Right lobe of liver (tissue), 6 donors: Measurements from ENCODE around the gene ZBTB16. TPM values are rescaled to one million over a fixed set of nuclear protein-coding genes. Genes with fewer than 3 reads are reported as not detected.

ENCODE experiments used
- ATAC-seq, 4 donors: fragments of 200-7000 bp; cut with Tn5 transposase; one replicate each; pipeline ENCODE4 v1.9.1; 2020; ENCODE audit warnings: mild to moderate bottlenecking in 4 of 4, moderate library complexity in 4 of 4
- DNase-seq, 3 donors: peaks; one replicate each; pipeline ENCODE4 v3.0.0-alpha.2; 2020
- H3K27ac ChIP-seq, 3 donors: fragments of 200-600 bp; one replicate each; pipeline ENCODE4 v1.8.0; 2022
- H3K27me3 ChIP-seq, 2 donors: fragments of 200-600 bp; one replicate each; pipeline ENCODE4 v1.8.0; 2022
- H3K36me3 ChIP-seq, 4 donors: fragments of 200-600 bp; sonication (generic) in 1 of 4; one replicate each; pipeline versions ENCODE4 v1.5.1 to v1.8.0; 2017 to 2022; ENCODE audit warnings: control low read depth in 1 of 4
- H3K4me1 ChIP-seq, 4 donors: fragments of 200-600 bp; sonication (generic) in 1 of 4; one replicate each; pipeline versions ENCODE4 v1.5.1 to v1.8.0; 2017 to 2022; ENCODE audit warnings: control low read depth in 1 of 4
- H3K4me3 ChIP-seq, 3 donors: fragments of 200-600 bp; one replicate each; pipeline ENCODE4 v1.8.0; 2022
- H3K9me3 ChIP-seq, 4 donors: fragments of 200-600 bp; sonication (generic) in 1 of 4; one replicate each; pipeline versions ENCODE4 v1.5.1 to v1.8.0; 2017 to 2022; ENCODE audit warnings: control low read depth in 1 of 4
- CTCF ChIP-seq, 4 donors: fragments of 200-600 bp in 3 of 4; fragments of 450-650 bp in 1 of 4; IDR thresholded peaks; one replicate each; pipeline versions ENCODE4 v1.5.1 to v1.8.0; 2016 to 2022; ENCODE audit warnings: antibody characterized with exemption in 4 of 4, mild to moderate bottlenecking in 2 of 4
- POLR2A ChIP-seq: fragments of 450-650 bp; IDR thresholded peaks from one replicate; pipeline ENCODE4 v1.6.1; 2017; ENCODE audit warnings: antibody characterized with exemption, mild to moderate bottlenecking
- WGBS: methylation state at CpG from one replicate; pipeline ENCODE4 v1.1.6; 2018; ENCODE audit warnings: low coverage, low lambda C conversion rate; ENCODE audit not compliant: insufficient coverage; ENCODE audit errors: missing lambda C conversion rate; 5-methylcytosine and 5-hydroxymethylcytosine counted together
- intact Hi-C, 2 donors: fragments of 100-400 bp; cut with DNase I; formaldehyde crosslinking; loops; one replicate each; pipeline versions ENCODE4 v1.11.2 to v1.14.1; 2022
- total RNA-seq, 6 experiments: library from RNA; depleted of rRNA in 2 of 6; stranded (reverse); fragments of >200 nt in 2 of 6; fragmentation: NEBNext Ultra II Directional in 3 of 6; extraction: Animal tissue kit (Norgen Biotek cat#: 25700) in 3 of 6; gene quantifications; one replicate each; pipeline versions ENCODE4 v1.1.0 to v1.2.4, GENCODE V29; 2016 to 2023
- donor health status: DM: no; HTN: yes; CAD: no.
- donor health status: DM: no; HTN: no; CAD: no.
- donor health status: DM: no; HTN: no; CAD: no.
- donor health status: DM: no; HTN: yes; CAD: no.
- donor health status: DM: no; HTN: yes; CAD: no.

ZBTB16 gene
- total RNA-seq, 6 experiments from 2014 or later: 13.1 to 205 (median 52.2) TPM

GRCh38 chr11:114262681-114263512 is 203.4 kb downstream of the ZBTB16 start:
- intact Hi-C loops: loop anchor here (5.0 to 10.0 kb wide), 3 partner anchors 238 to 366 kb away; no protein-coding TSS in a partner anchor

GRCh38 chr11:114263513-114264170 is 204.1 kb downstream of the ZBTB16 start:
- intact Hi-C loops: loop anchor here (5.0 to 10.0 kb wide), 3 partner anchors 239 to 366 kb away; no protein-coding TSS in a partner anchor

More at GRCh38 chr11:114262681-114263512, 203.4 kb downstream of the ZBTB16 start:
- WGBS: 11% methylated on average over 9 of the region's 9 CpGs
- peak; percentile 47 to 60 (median 56) for ATAC-seq
- peak overlapping the region in 2 of 3 donors; percentile 68 to 80 for H3K27ac ChIP-seq
- H3K36me3 ChIP-seq: no peaks in the 10 kb centered on the region
- no peak overlapping the region for H3K4me3 ChIP-seq
- peaks cover 0 to 74% (median 31%) of the 10 kb centered on the region in 4 donors for H3K4me1 ChIP-seq
- no peaks in the 10 kb centered on the region for H3K27me3 ChIP-seq
- TF ChIP-seq POLR2A (no peak), CTCF (IDR thresholded peaks at IDR 0.05) (peak; percentile 52 to 68 (median 64))
- no peaks in the 10 kb centered on the region for H3K9me3 ChIP-seq
- DNase-seq: peak in 2 of 3 donors; percentile 36 to 63

GRCh38 chr11:114264381-114264780 is 204.9 kb downstream of the ZBTB16 start:
- TF ChIP-seq POLR2A: no peak
- TF ChIP-seq CTCF (IDR thresholded peaks at IDR 0.05): no peak
- intact Hi-C loops: loop anchor here (5.0 to 10.0 kb wide), 3 partner anchors 240 to 367 kb away; no protein-coding TSS in a partner anchor
- ATAC-seq (no peak), DNase-seq (no peak)
- peak overlapping the region in 2 of 3 donors; percentile 68 to 80 for H3K27ac ChIP-seq
- H3K9me3 ChIP-seq: no peaks in the 10 kb centered on the region
- 58% methylated on average over 2 of the region's 2 CpGs for WGBS
- H3K27me3 ChIP-seq: no peaks in the 10 kb centered on the region
- no peak overlapping the region for H3K4me3 ChIP-seq
- peaks cover 0 to 59% (median 26%) of the 10 kb centered on the region in 4 donors for H3K4me1 ChIP-seq
- H3K36me3 ChIP-seq: no peaks in the 10 kb centered on the region

More at GRCh38 chr11:114263513-114264170, 204.1 kb downstream of the ZBTB16 start:
- no peaks in the 10 kb centered on the region for H3K9me3 ChIP-seq
- TF ChIP-seq CTCF (IDR thresholded peaks at IDR 0.05) (no peak), POLR2A (no peak)
- no peak overlapping the region for H3K4me3 ChIP-seq
- 52% methylated on average over 5 of the region's 7 CpGs for WGBS
- no peak for DNase-seq
- H3K36me3 ChIP-seq: no peaks in the 10 kb centered on the region
- peaks cover 0 to 66% (median 28%) of the 10 kb centered on the region in 4 donors for H3K4me1 ChIP-seq
- no peaks in the 10 kb centered on the region for H3K27me3 ChIP-seq
- peak overlapping the region in 2 of 3 donors; percentile 68 to 80 for H3K27ac ChIP-seq
- ATAC-seq: no peak

- DNase-seq: no peak
- no peak overlapping the region for H3K4me3 ChIP-seq
- H3K27me3 ChIP-seq: no peaks in the 10 kb centered on the region
- no peak for TF ChIP-seq CTCF (IDR thresholded peaks at IDR 0.05)
- no peak for TF ChIP-seq POLR2A
- no peaks in the 10 kb centered on the region for H3K36me3 ChIP-seq
- WGBS: 24% methylated on average over 8 of the region's 8 CpGs
- peak; percentile 43 to 67 (median 49) for ATAC-seq
- no peaks in the 10 kb centered on the region for H3K9me3 ChIP-seq
- H3K27ac ChIP-seq: peak overlapping the region; percentile 13 to 80 (median 68)
- H3K4me1 ChIP-seq: peaks cover 0 to 57% (median 25%) of the 10 kb centered on the region in 4 donors
- intact Hi-C loops: loop anchor here in 1 of 2 donors (10.0 kb wide), 1 partner anchor 240 kb away; no protein-coding TSS in a partner anchor
These were observed 205.8 kb downstream of the ZBTB16 start for GRCh38 chr11:114265122-114265878.
